ENCODE data around the gene SLC30A2.

DNA sequence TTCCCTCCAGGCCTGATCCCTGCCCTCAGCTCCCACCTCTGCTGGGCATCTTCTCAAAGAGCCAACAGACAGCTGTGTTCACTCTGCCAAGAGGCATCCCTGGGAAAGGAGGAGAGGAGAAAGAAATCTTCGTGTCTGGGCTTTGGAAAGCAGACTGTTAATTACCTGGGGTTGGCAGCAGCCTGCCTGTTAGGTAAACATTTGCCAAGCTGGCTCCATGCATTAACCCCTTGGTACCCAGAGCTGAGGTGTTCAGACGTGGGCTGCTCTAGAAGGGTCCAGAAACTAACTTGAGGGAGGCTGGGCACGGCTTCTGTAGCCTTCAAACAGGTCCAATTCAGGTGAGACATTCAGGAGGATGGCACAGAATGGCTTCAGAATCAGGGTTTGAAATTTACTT is 33.1 kb downstream of the SLC30A2 start:
- no peak for TF ChIP-seq CTCF (IDR thresholded peaks at IDR 0.05)
- TF ChIP-seq POLR2A (IDR thresholded peaks at IDR 0.05), result no peak
